Chondrocyte (in vitro differentiated cells): ENCODE measurements around the gene DCAF6. TPM values are rescaled to one million over a fixed set of nuclear protein-coding genes. Genes with fewer than 3 reads are reported as not detected.

Experiments
- DNase-seq: peaks from one replicate; pipeline ENCODE4 v3.0.0; 2021; ENCODE audit warnings: mixed read lengths, low spot score
- H3K27ac Mint-ChIP-seq: one replicate; pipeline ENCODE4 v1.8.0; 2021; ENCODE audit warnings: mild to moderate bottlenecking, moderate library complexity, mixed read lengths; ENCODE audit not compliant: unreplicated experiment
- H3K27me3 Mint-ChIP-seq: 2 replicates; pipeline ENCODE4 v1.8.0; 2021; ENCODE audit warnings: low read depth, mixed read lengths
- H3K36me3 Mint-ChIP-seq: 2 replicates; pipeline ENCODE4 v1.8.0; 2021; ENCODE audit warnings: low read depth, mixed read lengths
- H3K4me1 Mint-ChIP-seq: 2 replicates; pipeline ENCODE4 v1.8.0; 2021; ENCODE audit warnings: low read depth, mild to moderate bottlenecking, mixed read lengths
- H3K4me3 Mint-ChIP-seq: one replicate; pipeline ENCODE4 v1.8.0; 2021; ENCODE audit warnings: mild to moderate bottlenecking, moderate library complexity, mixed read lengths; ENCODE audit not compliant: unreplicated experiment
- H3K9me3 Mint-ChIP-seq: 2 replicates; pipeline ENCODE4 v1.8.0; 2021; ENCODE audit warnings: low read depth, mixed read lengths
- CTCF ChIP-seq: fragments of 200-600 bp; sonication (generic); IDR thresholded peaks from 2 replicates; pipeline ENCODE4 v1.5.0; 2021; ENCODE audit warnings: antibody characterized with exemption, mild to moderate bottlenecking, moderate library complexity
- total RNA-seq: library from RNA; stranded (reverse); gene quantifications from 3 replicates; pipeline ENCODE4 v1.2.1, GENCODE V29; 2021

The DCAF6 gene
- total RNA-seq, 1 donor from 2014 or later: 49.4 TPM

- peaks cover 2% of the 10 kb centered on the region for H3K9me3 Mint-ChIP-seq
- DNase-seq: no peak
- peaks cover 4% of the 10 kb centered on the region for H3K36me3 Mint-ChIP-seq
- no peak overlapping the region for H3K27ac Mint-ChIP-seq
- H3K4me3 Mint-ChIP-seq: no peak overlapping the region
- H3K4me1 Mint-ChIP-seq: no peaks in the 10 kb centered on the region
- H3K27me3 Mint-ChIP-seq: no peaks in the 10 kb centered on the region
- no peak for TF ChIP-seq CTCF
Measured at GRCh38 chr1:168057921-168058320, 121.4 kb downstream of the DCAF6 start.

GRCh38 chr1:168064216-168064615 lies 127.7 kb downstream of the DCAF6 start:
- Mint-ChIP-seq H3K4me3 (no peak overlapping the region), H3K36me3 (peaks cover 16% of the 10 kb centered on the region), H3K27ac (no peak overlapping the region), H3K27me3 (no peaks in the 10 kb centered on the region), H3K4me1 (no peaks in the 10 kb centered on the region), H3K9me3 (no peaks in the 10 kb centered on the region)
- no peak for TF ChIP-seq CTCF
- no peak for DNase-seq

- no peak overlapping the region for H3K27ac Mint-ChIP-seq
- no peak for DNase-seq
- no peaks in the 10 kb centered on the region for H3K4me1 Mint-ChIP-seq
- H3K36me3 Mint-ChIP-seq: peaks cover 18% of the 10 kb centered on the region
- no peak for TF ChIP-seq CTCF
- no peak overlapping the region for H3K4me3 Mint-ChIP-seq
- no peaks in the 10 kb centered on the region for H3K27me3 Mint-ChIP-seq
- no peaks in the 10 kb centered on the region for H3K9me3 Mint-ChIP-seq
Measured at GRCh38 chr1:168065506-168065905, 129.0 kb downstream of the DCAF6 start.

GRCh38 chr1:168069384-168069783 lies 132.9 kb downstream of the DCAF6 start:
- Mint-ChIP-seq H3K4me1 (no peaks in the 10 kb centered on the region), H3K27ac (no peak overlapping the region), H3K9me3 (no peaks in the 10 kb centered on the region), H3K36me3 (peaks cover 32% of the 10 kb centered on the region), H3K27me3 (no peaks in the 10 kb centered on the region), H3K4me3 (no peak overlapping the region)
- TF ChIP-seq CTCF: peak; percentile 25
- DNase-seq: no peak

DNA sequence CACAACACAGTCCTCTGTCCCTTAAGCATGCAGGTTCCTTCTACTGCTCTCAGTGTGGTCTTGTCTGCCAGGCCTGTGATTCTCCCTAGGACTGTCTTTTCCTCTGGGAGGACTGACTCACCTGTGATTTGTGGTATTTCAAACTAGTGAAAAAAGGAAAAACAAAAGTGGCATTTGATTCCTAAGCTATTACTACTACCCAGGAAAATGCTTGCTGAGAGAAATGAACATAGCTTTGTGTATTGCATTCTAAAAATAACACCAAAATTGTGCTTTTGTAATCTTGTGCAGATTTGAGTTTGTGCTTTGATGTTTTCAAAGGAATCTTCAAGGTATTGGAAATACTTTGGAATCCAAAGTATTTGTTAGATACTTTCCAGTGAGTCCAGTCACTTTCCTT lies 143.3 kb downstream of the DCAF6 start:
- peaks cover 42% of the 10 kb centered on the region for H3K4me1 Mint-ChIP-seq
- H3K4me3 Mint-ChIP-seq: no peak overlapping the region
- peaks cover 19% of the 10 kb centered on the region for H3K36me3 Mint-ChIP-seq
- DNase-seq: no peak
- no peaks in the 10 kb centered on the region for H3K9me3 Mint-ChIP-seq
- peak overlapping the region; percentile 60 for H3K27ac Mint-ChIP-seq
- no peaks in the 10 kb centered on the region for H3K27me3 Mint-ChIP-seq
- no peak for TF ChIP-seq CTCF
